Left lung (tissue), 10 donors: Measurements from ENCODE around the gene SLC6A7. TPM values are rescaled to one million over a fixed set of nuclear protein-coding genes. Genes with fewer than 3 reads are reported as not detected.

Experiments
- ATAC-seq: fragments of 200-7000 bp; cut with Tn5 transposase; one replicate; pipeline ENCODE4 v1.9.1; 2020; ENCODE audit warnings: moderate library complexity
- DNase-seq, 4 donors: peaks; one replicate each; pipeline ENCODE4 v3.0.0-alpha.2; 2013 to 2020
- H3K27ac ChIP-seq, 2 donors: fragments of 200-600 bp; sonication (generic) in 1 of 2; one replicate each; pipeline versions ENCODE4 v1.5.0 to v1.8.0; 2020 to 2021
- H3K27me3 ChIP-seq, 2 donors: fragments of 200-600 bp; sonication (generic) in 1 of 2; one replicate each; pipeline versions ENCODE4 v1.5.0 to v1.8.0; 2020 to 2021
- H3K36me3 ChIP-seq, 2 donors: fragments of 200-600 bp; sonication (generic) in 1 of 2; one replicate each; pipeline versions ENCODE4 v1.5.0 to v1.8.0; 2020 to 2021
- H3K4me1 ChIP-seq, 2 donors: fragments of 200-600 bp; one replicate each; pipeline ENCODE4 v1.8.0; 2021
- H3K4me3 ChIP-seq, 2 donors: fragments of 200-600 bp; sonication (generic) in 1 of 2; one replicate each; pipeline versions ENCODE4 v1.5.0 to v1.8.0; 2020 to 2021; ENCODE audit warnings: mild to moderate bottlenecking in 1 of 2
- H3K9me3 ChIP-seq, 2 donors: fragments of 200-600 bp; sonication (generic) in 1 of 2; one replicate each; pipeline versions ENCODE4 v1.5.0 to v1.8.0; 2020 to 2021
- CTCF ChIP-seq, 2 donors: fragments of 200-600 bp; sonication (generic) in 1 of 2; IDR thresholded peaks; one replicate each; pipeline versions ENCODE4 v1.5.0 to v1.8.0; 2021; ENCODE audit warnings: antibody characterized with exemption in 2 of 2
- intact Hi-C, 2 donors: fragments of 100-400 bp; cut with DNase I; formaldehyde crosslinking; loops; one replicate each; pipeline versions ENCODE4 v1.11.2 to v1.14.2; 2022
- polyA plus RNA-seq, 6 donors: library from polyadenylated mRNA; unstranded; fragments of 120-200 nt; gene quantifications; one replicate each; pipeline ENCODE4 v1.2.1, GENCODE V29; 2013; ENCODE audit not compliant: insufficient read length in 6 of 6
- total RNA-seq, 2 donors: library from RNA; stranded (reverse); fragmentation: NEBNext Ultra II Directional; extraction: Animal tissue kit (Norgen Biotek cat#: 25700); gene quantifications; one replicate each; pipeline ENCODE4 v1.2.1, GENCODE V29; 2021
- donor health status: DM: no; HTN: yes; CAD: no.
- donor health status: DM: no; HTN: no; CAD: no.

Gene SLC6A7
- total and polyA plus RNA-seq, 8 donors: 0.13 TPM; not detected in 7

DNA sequence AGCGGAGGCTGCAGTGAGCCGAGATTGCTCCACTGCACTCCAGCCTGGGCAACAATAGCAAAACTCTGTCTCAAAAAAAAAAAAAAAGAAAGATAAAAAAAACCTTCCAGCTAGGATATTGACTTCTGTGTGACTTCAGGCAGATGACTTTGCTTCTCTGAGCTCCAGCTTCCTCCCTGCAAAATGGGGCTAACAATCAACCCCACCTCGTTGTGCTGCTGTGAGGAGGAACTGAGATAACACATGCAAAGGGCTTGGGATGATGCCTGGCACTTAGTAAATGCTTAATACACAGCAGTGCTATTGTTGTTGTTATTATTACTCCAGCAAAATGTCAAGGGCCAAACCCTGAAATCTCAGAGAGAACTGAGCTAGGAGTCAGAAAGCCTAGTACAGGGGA, 26.8 kb upstream of the SLC6A7 start:
- H3K27ac ChIP-seq: no peak overlapping the region
- peaks cover 9 to 29% of the 10 kb centered on the region in 2 donors for H3K27me3 ChIP-seq
- H3K4me1 ChIP-seq: no peaks in the 10 kb centered on the region

GRCh38 chr5:150163547-150164059, 26.3 kb upstream of the SLC6A7 start:
- H3K27ac ChIP-seq: no peak overlapping the region
- intact Hi-C loops: loop anchor here in 1 of 2 donors (5.0 kb wide), 1 partner anchor 54 kb away; no protein-coding TSS in a partner anchor
- TF ChIP-seq CTCF (IDR thresholded peaks at IDR 0.05): no peak
- no peak overlapping the region for H3K4me3 ChIP-seq
- H3K27me3 ChIP-seq: peaks cover 9 to 34% of the 10 kb centered on the region in 2 donors
- H3K9me3 ChIP-seq: no peaks in the 10 kb centered on the region
- no peaks in the 10 kb centered on the region for H3K4me1 ChIP-seq
- DNase-seq: peak in 3 of 4 donors; percentile 55 to 84 (median 68)
- peak; percentile 8 for ATAC-seq
- no peaks in the 10 kb centered on the region for H3K36me3 ChIP-seq

More for the DNA sequence above, 26.8 kb upstream of the SLC6A7 start:
- H3K9me3 ChIP-seq: no peaks in the 10 kb centered on the region
- ATAC-seq (no peak), DNase-seq (no peak)
- no peak overlapping the region for H3K4me3 ChIP-seq
- no peaks in the 10 kb centered on the region for H3K36me3 ChIP-seq
- no peak for TF ChIP-seq CTCF (IDR thresholded peaks at IDR 0.05)
- intact Hi-C loops: loop anchor here in 1 of 2 donors (5.0 kb wide), 1 partner anchor 54 kb away; no protein-coding TSS in a partner anchor

- intact Hi-C loops: loop anchor here in 1 of 2 donors (5.0 kb wide), 1 partner anchor 53 kb away; no protein-coding TSS in a partner anchor
- Histone ChIP-seq H3K36me3 (no peaks in the 10 kb centered on the region), H3K4me1 (no peaks in the 10 kb centered on the region), H3K4me3 (no peak overlapping the region), H3K9me3 (no peaks in the 10 kb centered on the region), H3K27ac (no peak overlapping the region), H3K27me3 (peaks cover 9 to 42% of the 10 kb centered on the region in 2 donors)
- no peak for TF ChIP-seq CTCF (IDR thresholded peaks at IDR 0.05)
- no peak for ATAC-seq
- no peak for DNase-seq
Measured at GRCh38 chr5:150164211-150164980, 25.5 kb upstream of the SLC6A7 start.

DNA sequence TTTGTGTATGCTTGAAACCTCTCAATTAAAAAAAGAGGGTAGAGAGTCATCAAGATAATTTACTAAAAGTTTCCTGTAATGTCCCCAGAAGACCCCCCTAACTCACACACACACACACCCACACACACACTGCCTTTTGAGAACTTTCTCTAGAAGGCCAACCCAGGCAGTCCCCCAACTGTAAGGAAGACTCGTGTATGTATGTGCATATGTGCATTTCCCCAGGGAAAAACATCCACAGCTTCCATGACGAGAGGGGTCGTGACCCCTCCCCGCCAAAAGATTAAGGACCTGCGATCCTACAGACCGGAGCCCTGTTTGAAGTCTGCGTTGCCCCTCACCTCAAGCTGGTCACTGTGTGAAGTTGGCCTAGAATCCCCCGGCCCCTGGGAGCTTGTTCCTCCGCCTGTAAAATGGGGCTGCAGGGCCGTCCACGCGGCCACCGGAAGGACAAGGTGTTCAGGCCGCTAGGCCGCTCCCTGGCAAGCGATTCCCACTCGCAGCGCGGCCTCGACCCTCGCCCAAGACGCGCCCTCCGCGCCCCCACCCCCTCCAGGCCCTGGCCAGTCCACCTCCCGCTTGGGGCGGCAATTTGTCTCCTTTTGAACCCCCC, 23.7 kb upstream of the SLC6A7 start:
- intact Hi-C loops: no loop called here
- no peak for DNase-seq
- TF ChIP-seq CTCF (IDR thresholded peaks at IDR 0.05): no peak
- Histone ChIP-seq H3K9me3 (no peaks in the 10 kb centered on the region), H3K4me1 (no peaks in the 10 kb centered on the region), H3K27ac (no peak overlapping the region), H3K4me3 (no peak overlapping the region), H3K27me3 (peaks cover 9 to 57% of the 10 kb centered on the region in 2 donors), H3K36me3 (no peaks in the 10 kb centered on the region)
- ATAC-seq: no peak
